HG02610 (cell line): ENCODE data around the gene STK39.
"Not testable (repeated sequence)": the region's sequence is repeated elsewhere in the genome, so short reads cannot be mapped to it uniquely, and the experiment has no call there.

Experiments used
- ATAC-seq: cut with Tn5 transposase; IDR thresholded peaks from one replicate; pipeline ENCODE4 v1.9.1; 2021; ENCODE audit warnings: mild to moderate bottlenecking, moderate library complexity; ENCODE audit not compliant: unreplicated experiment

STK39 gene

GRCh38 chr2:168143813-168144212, 103.6 kb downstream of the STK39 start:
- ATAC-seq: no peak

GRCh38 chr2:168140892-168141291, 106.5 kb downstream of the STK39 start:
- no peak for ATAC-seq

DNA sequence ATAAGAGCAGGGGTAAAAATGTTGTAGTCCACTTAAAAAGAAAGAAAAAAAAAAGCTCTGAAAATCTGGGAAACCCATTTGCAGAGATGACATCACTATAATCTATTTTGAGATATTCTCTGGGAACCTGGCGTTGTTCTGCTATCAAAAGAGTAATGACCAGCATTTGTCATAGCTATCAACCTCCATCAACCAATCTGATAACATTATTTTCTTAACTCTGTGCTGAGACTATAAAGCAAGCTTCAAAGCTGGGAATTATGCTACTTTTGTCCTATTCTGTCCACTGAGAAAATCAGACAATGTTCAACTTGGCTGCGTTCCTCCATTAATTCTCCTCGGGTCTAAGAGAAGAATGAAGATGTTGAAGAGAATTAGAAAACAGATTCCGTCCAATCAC, 107.5 kb downstream of the STK39 start:
- ATAC-seq: no peak

DNA sequence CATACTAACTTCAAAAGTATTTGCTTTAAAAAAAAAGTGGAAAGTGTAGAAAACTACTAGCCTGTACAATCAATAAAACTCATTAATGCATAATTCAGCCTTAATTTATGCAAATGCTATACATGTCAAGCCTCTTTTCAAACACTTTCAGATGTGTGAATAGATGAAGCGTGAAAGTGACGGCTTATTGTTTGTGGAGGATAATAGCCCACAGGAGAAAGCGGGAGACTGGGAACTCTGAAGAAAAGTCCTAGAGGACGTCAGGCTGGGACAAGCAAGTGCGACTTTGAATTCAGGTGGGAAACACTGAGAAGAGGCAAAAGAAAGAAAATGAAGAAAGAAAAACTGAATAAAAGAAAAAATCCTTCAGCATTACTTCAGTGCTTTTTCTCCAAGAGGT, 108.5 kb downstream of the STK39 start:
- no peak for ATAC-seq

GRCh38 chr2:168138374-168138773, 109.0 kb downstream of the STK39 start:
- ATAC-seq: no peak

GRCh38 chr2:168137510-168138180, 109.8 kb downstream of the STK39 start:
- no peak for ATAC-seq

DNA sequence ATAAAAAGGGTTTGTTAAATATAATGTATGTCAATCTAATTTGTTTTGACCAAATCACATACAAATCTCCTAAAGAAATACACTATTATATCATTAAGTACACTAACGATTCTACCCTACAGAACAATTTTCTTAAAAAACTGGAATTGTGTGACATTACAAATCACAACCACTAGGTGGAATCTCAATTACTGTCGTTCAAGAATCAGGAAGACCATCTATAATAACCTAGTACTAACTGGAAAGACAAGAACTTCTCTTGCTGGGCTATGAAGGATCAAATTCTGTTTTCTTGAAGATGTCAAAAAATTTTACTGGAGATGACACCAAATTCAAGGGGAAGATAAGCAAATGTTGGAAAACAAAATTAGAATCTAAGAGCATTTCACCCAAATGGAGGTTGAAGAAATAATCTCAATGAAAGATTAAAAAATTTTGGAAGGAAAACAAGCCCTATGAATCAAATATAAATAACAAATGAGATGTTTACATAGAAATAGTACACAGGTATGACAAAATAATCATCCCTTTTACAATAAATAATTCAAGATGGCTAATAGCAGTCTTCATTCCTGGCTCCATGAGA, 110.9 kb downstream of the STK39 start:
- ATAC-seq: peak; percentile 57

- no peak for ATAC-seq
These were observed 111.8 kb downstream of the STK39 start for GRCh38 chr2:168135630-168136029.

- no peak for ATAC-seq
These were observed 112.3 kb downstream of the STK39 start for GRCh38 chr2:168135121-168135520.

DNA sequence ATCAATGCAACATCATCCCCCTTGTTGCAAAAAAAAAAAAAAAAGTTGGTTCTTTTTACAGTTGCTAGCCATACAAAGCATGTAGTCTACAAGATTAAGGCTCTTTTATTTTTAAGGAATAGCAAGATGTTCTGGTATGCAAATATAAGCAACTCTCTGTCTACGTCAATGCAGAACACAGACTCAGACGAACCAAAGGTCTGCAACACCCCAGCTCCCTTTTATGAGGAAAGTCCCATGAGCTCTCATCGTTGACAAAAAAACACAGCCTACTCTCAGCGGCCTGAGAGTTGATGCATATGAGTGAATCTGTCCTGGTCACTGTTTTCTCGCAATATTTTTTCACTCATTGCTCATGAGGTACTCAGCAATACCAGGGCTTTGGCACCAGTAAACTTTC, 112.9 kb downstream of the STK39 start:
- ATAC-seq: no peak

GRCh38 chr2:168132389-168132788, 115.0 kb downstream of the STK39 start:
- no peak for ATAC-seq

DNA sequence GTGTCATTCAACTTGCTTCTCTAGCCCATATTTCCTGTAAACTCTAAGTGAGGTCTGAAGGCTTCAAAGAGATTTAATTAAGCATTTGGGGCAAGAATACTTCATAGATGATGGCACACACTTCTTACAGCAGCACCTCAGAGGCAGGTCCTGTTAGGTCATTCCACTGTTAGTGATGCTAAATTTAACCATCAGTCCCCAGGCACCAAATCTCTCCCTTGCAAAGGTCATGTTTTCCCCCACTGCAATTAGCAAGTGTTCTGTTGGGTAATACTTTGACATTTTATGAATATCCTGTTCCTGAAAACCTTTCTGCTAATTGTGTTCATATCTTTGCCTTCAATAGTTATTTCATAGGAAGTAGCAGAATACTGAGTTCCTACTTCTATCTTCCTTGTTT, 117.0 kb downstream of the STK39 start:
- ATAC-seq: no peak

- no peak for ATAC-seq
These were observed 120.0 kb downstream of the STK39 start for GRCh38 chr2:168127371-168127770.

DNA sequence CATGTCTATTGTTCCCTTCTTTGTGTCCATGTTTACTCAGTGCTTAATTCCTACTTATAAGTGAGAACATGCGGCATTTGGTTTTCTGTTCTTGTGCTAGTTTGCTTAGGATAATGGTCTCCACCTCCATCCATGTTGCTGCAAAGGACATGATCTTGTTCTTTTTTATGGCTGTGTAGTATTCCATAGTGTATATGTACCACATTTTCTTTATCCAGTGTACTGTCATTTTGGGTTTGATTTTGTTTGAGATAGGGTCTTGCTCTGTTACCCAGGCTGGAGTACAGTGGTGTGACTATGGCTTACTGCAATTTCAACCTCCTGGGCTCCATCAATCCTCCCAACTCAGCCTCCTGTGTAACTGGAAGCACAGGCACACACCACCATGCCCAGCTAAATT, 125.2 kb downstream of the STK39 start:
- ATAC-seq: not testable (repeated sequence)

GRCh38 chr2:168120730-168121129, 126.7 kb downstream of the STK39 start:
- no peak for ATAC-seq

GRCh38 chr2:168120310-168120709, 127.1 kb downstream of the STK39 start:
- ATAC-seq: no peak

GRCh38 chr2:168119515-168120141, 127.8 kb downstream of the STK39 start:
- peak; percentile 48 for ATAC-seq

DNA sequence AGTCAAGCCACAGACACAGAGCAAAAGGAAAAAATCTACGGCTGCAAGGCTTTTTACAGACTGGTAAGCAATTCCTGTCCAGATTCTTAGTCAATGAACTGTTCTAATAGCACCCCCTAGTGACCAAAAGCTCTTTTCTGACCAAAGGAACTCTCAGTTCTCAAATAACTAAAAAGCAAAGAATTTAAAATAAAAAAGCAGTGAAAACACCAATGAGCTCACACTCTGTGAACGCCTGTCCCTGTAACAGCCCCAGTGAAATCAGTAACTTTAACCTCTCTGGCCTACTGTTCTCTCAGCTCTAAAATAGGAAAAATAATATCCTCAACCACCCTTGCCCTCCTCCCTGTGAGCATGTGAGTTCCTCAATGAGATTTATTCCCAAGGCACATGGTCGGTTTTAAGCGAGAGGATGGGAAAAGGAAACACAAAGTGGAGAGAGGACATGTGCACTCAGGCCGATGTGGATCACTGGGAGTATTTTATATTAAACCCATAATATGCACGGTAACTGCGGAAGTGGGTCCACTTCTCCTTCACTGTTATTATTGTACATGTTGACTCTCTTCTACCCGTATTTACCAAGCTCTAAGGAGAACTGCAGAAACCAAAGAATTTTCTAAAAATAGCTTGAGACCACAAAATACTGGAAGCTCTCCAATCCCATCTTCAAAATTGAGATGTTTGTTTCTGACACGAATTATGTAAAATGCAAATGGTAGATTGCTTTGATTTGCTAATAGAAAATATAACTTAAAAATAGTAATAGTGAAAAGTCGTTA, 128.5 kb downstream of the STK39 start:
- no peak for ATAC-seq

GRCh38 chr2:168116448-168116847, 130.9 kb downstream of the STK39 start:
- no peak for ATAC-seq

GRCh38 chr2:168114619-168115018, 132.8 kb downstream of the STK39 start:
- ATAC-seq: no peak

DNA sequence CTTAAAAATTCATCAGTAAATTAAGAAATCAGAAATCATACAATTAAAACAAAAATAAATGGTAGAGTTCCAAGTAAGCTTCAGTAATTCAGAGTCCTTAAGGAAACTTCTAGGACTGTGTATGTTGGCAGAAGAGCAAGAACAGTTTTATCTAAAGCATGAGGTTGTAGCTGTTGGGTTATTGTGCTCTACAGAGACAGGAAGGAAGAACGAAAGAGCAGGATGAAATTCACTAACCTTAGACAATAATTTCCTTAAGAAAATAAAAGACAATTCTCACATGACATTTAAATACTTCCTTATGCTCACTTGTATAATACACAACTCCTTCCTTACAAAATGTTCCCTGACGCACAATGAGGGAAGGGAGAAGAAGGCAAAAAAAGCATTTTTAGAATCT, 133.4 kb downstream of the STK39 start:
- no peak for ATAC-seq

GRCh38 chr2:168107322-168107721, 140.1 kb downstream of the STK39 start:
- ATAC-seq: no peak
